Psoas muscle (tissue), 8 donors: ENCODE measurements around the gene DCLK2. TPM values are rescaled to one million over a fixed set of nuclear protein-coding genes. Genes with fewer than 3 reads are reported as not detected.
"Not testable (repeated sequence)": the region's sequence is repeated elsewhere in the genome, so short reads cannot be mapped to it uniquely, and the experiment has no call there.

Source experiments
- ATAC-seq, 4 donors: fragments of 200-7000 bp; cut with Tn5 transposase; one replicate each; pipeline ENCODE4 v1.9.1; 2020; ENCODE audit warnings: moderate library complexity in 3 of 4, mild to moderate bottlenecking in 2 of 4
- DNase-seq, 2 donors: peaks; one replicate each; pipeline ENCODE4 v3.0.0-alpha.2; 2020
- H3K27ac ChIP-seq: fragments of 200-600 bp; one replicate; pipeline ENCODE4 v1.8.0; 2022
- H3K27me3 ChIP-seq, 3 donors: fragments of 200-600 bp in 1 of 3; one replicate each; pipeline versions ENCODE4 v1.6.1 to v1.8.0; 2013 to 2022; ENCODE audit warnings: low read length in 2 of 3, mild to moderate bottlenecking in 2 of 3, moderate library complexity in 1 of 3; ENCODE audit not compliant: insufficient read depth in 3 of 3
- H3K36me3 ChIP-seq, 2 donors: fragments of 200-600 bp in 1 of 2; one replicate each; pipeline versions ENCODE4 v1.6.1 to v1.8.0; 2013 to 2022; ENCODE audit warnings: low read depth in 1 of 2, mild to moderate bottlenecking in 1 of 2, moderate library complexity in 1 of 2; ENCODE audit not compliant: insufficient read depth in 1 of 2
- H3K4me1 ChIP-seq: fragments of 200-600 bp; one replicate; pipeline ENCODE4 v1.8.0; 2022
- H3K4me3 ChIP-seq: fragments of 200-600 bp; one replicate; pipeline ENCODE4 v1.8.0; 2022; ENCODE audit warnings: mild to moderate bottlenecking
- H3K9me3 ChIP-seq: fragments of 200-600 bp; one replicate; pipeline ENCODE4 v1.8.0; 2022
- WGBS, 3 donors: extraction: QIAGEN DNeasy Blood & Tissue Kit; methylation state at CpG; one replicate each; pipeline versions ENCODE4 v1.1.6 to v1.1.7; 2013; 5-methylcytosine and 5-hydroxymethylcytosine counted together
- intact Hi-C, 2 donors: fragments of 100-400 bp; cut with DNase I; formaldehyde crosslinking; loops; one replicate each; pipeline versions ENCODE4 v1.11.0 to v1.14.2; 2022
- polyA plus RNA-seq, 3 donors: library from polyadenylated mRNA; stranded (reverse); fragments of 200-250 nt; gene quantifications; one replicate each; pipeline ENCODE4 v1.2.3, GENCODE V29; 2013
- total RNA-seq, 4 donors: library from RNA; stranded (reverse); fragmentation: NEBNext Ultra II Directional in 2 of 4; extraction: Animal tissue kit (Norgen Biotek cat#: 25700) in 2 of 4; gene quantifications; one replicate each; pipeline versions ENCODE4 v1.2.1 to v1.2.4, GENCODE V29; 2021 to 2023
- TF ChIP-seq, protein P1 (sequence below): fragments of 200-600 bp; IDR thresholded peaks from one replicate; pipeline ENCODE4 v1.8.0; 2022; ENCODE audit warnings: antibody characterized with exemption
- donor health status: healthy with polysubstance abuse.
- donor health status: DM: no; HTN: no; CAD: no; lungs with moderate emphysema.
- donor health status: Bipolar disorder and iron deficiency.
- donor health status: healthy.
- donor health status: DM: yes; HTN: yes; CAD: no.
- donor health status: DM: no; HTN: no; CAD: no.
- donor health status: DM: no; HTN: no; CAD: no.
- donor health status: DM: yes; HTN: yes; CAD: no.

DCLK2 gene
- total and polyA plus RNA-seq, 7 donors = 0.18 to 1.7 (median 0.78) TPM

- 93 to 96% (median 94%) methylated on average over 4 of the region's 4 CpGs for WGBS, 3 donors
- no peak overlapping the region for H3K27ac ChIP-seq
- H3K36me3 ChIP-seq = no peaks in the 10 kb centered on the region
- no peaks in the 10 kb centered on the region for H3K27me3 ChIP-seq
- TF ChIP-seq, protein P1, sequence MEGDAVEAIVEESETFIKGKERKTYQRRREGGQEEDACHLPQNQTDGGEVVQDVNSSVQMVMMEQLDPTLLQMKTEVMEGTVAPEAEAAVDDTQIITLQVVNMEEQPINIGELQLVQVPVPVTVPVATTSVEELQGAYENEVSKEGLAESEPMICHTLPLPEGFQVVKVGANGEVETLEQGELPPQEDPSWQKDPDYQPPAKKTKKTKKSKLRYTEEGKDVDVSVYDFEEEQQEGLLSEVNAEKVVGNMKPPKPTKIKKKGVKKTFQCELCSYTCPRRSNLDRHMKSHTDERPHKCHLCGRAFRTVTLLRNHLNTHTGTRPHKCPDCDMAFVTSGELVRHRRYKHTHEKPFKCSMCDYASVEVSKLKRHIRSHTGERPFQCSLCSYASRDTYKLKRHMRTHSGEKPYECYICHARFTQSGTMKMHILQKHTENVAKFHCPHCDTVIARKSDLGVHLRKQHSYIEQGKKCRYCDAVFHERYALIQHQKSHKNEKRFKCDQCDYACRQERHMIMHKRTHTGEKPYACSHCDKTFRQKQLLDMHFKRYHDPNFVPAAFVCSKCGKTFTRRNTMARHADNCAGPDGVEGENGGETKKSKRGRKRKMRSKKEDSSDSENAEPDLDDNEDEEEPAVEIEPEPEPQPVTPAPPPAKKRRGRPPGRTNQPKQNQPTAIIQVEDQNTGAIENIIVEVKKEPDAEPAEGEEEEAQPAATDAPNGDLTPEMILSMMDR = no peak
- no peak overlapping the region for H3K4me3 ChIP-seq
- no peaks in the 10 kb centered on the region for H3K9me3 ChIP-seq
- ATAC-seq = no peak
- intact Hi-C loops = no loop called here
- no peaks in the 10 kb centered on the region for H3K4me1 ChIP-seq
- no peak for DNase-seq
Observed at GRCh38 chr4:150156543-150156942, 78.3 kb downstream of the DCLK2 start.

GRCh38 chr4:150158041-150158440, 79.8 kb downstream of the DCLK2 start:
- TF ChIP-seq, protein P1 = no peak
- intact Hi-C loops = no loop called here
- no peak for ATAC-seq
- H3K36me3 ChIP-seq = no peaks in the 10 kb centered on the region
- H3K27ac ChIP-seq = no peak overlapping the region
- H3K4me1 ChIP-seq = no peaks in the 10 kb centered on the region
- no peaks in the 10 kb centered on the region for H3K27me3 ChIP-seq
- no peak overlapping the region for H3K4me3 ChIP-seq
- H3K9me3 ChIP-seq = no peaks in the 10 kb centered on the region
- DNase-seq = no peak
- WGBS, 3 donors = 82 to 87% (median 86%) methylated on average over 1 of the region's 1 CpG

DNA sequence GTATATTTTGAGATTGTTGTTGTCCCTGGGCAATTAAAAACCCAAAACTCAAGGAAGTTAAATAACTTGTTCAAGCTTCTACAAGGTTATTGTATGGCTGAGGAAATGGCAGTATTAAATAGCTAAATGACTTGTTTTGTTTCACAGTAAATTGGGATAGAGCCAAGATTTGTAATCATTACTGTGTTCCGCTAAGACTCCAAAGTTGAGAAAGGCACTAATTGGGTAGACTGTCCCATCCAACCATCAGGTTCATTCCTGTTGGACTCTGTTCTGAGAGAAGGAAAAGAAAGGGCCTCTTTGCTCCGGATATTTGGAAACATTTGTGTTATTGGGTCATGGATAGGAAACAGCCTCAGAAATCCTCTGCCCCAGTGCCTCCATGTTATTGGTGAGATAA, 82.2 kb downstream of the DCLK2 start:
- H3K4me3 ChIP-seq = no peak overlapping the region
- no peak for DNase-seq
- 57 to 82% (median 64%) methylated on average over 2 of the region's 2 CpGs for WGBS, 3 donors
- H3K27me3 ChIP-seq = no peaks in the 10 kb centered on the region
- H3K27ac ChIP-seq = no peak overlapping the region
- no peak for ATAC-seq
- H3K4me1 ChIP-seq = no peaks in the 10 kb centered on the region
- intact Hi-C loops = no loop called here
- no peaks in the 10 kb centered on the region for H3K36me3 ChIP-seq
- H3K9me3 ChIP-seq = no peaks in the 10 kb centered on the region
- TF ChIP-seq, protein P1 = no peak

DNA sequence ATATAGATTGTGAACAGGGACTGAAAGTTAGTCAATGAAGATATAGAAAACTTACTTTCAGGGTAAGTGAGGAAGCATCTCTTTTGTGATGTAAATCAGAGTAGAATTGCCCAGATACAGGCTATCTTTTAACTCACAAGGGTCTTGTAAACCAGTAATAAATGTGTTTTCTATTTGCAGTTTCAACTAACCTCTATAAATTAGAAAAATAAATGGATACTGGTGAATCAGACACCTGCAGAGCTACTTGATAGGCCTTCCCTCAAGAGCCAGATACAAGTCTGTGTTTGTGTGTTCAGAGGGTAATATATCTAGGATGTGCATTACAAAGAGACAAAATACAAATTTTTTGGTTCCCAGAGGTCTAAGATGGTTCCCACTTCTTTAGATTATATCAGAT, 82.9 kb downstream of the DCLK2 start:
- Histone ChIP-seq H3K4me3 (no peak overlapping the region), H3K36me3 (no peaks in the 10 kb centered on the region), H3K9me3 (no peaks in the 10 kb centered on the region), H3K27ac (no peak overlapping the region), H3K4me1 (no peaks in the 10 kb centered on the region), H3K27me3 (no peaks in the 10 kb centered on the region)
- TF ChIP-seq, protein P1 = no peak
- intact Hi-C loops = no loop called here
- no peak for DNase-seq
- ATAC-seq = no peak

GRCh38 chr4:150162020-150162419, 83.8 kb downstream of the DCLK2 start:
- H3K36me3 ChIP-seq, ATAC-seq, H3K4me3 ChIP-seq, H3K27me3 ChIP-seq, H3K9me3 ChIP-seq, H3K4me1 ChIP-seq, DNase-seq, H3K27ac ChIP-seq, intact Hi-C loops: not testable (repeated sequence)
- WGBS, 3 donors = 97 to 100% (median 98%) methylated on average over 2 of the region's 2 CpGs
